Liver (tissue), 9 donors: ENCODE measurements around the gene ITGBL1. TPM values are rescaled to one million over a fixed set of nuclear protein-coding genes. Genes with fewer than 3 reads are reported as not detected.

Source experiments
- DNase-seq: peaks from one replicate; pipeline ENCODE4 v3.0.0-alpha.2; 2017; ENCODE audit warnings: low spot score
- H3K27ac ChIP-seq, 2 donors: one replicate each; pipeline ENCODE4 v1.7.0; 2013; ENCODE audit warnings: inconsistent platforms in 2 of 2, low read length in 2 of 2, control low read depth in 1 of 2, low read depth in 1 of 2, mild to moderate bottlenecking in 1 of 2
- H3K27me3 ChIP-seq, 4 donors: one replicate each; pipeline versions ENCODE4 v1.6.1 to v1.7.0; 2013; ENCODE audit warnings: low read length in 3 of 4, inconsistent platforms in 1 of 4, mild to moderate bottlenecking in 1 of 4, moderate library complexity in 1 of 4; ENCODE audit not compliant: control insufficient read depth in 4 of 4, insufficient read depth in 4 of 4
- H3K36me3 ChIP-seq, 4 donors: one replicate each; pipeline versions ENCODE4 v1.6.1 to v1.7.0; 2013; ENCODE audit warnings: low read length in 3 of 4, mild to moderate bottlenecking in 3 of 4, low read depth in 1 of 4, moderate library complexity in 1 of 4; ENCODE audit not compliant: control insufficient read depth in 4 of 4, insufficient read depth in 3 of 4
- H3K4me1 ChIP-seq, 4 donors: one replicate each; pipeline versions ENCODE4 v1.6.1 to v1.7.0; 2013; ENCODE audit warnings: low read length in 3 of 4, mild to moderate bottlenecking in 3 of 4, moderate library complexity in 1 of 4; ENCODE audit not compliant: control insufficient read depth in 4 of 4, insufficient read depth in 4 of 4
- H3K4me3 ChIP-seq, 3 donors: one replicate each; pipeline versions ENCODE4 v1.6.1 to v1.7.0; 2013; ENCODE audit warnings: low read length in 3 of 3, control low read depth in 1 of 3, low read depth in 1 of 3, mild to moderate bottlenecking in 1 of 3
- H3K9ac ChIP-seq, 2 donors: one replicate each; pipeline ENCODE4 v1.7.0; 2013; ENCODE audit warnings: low read length in 2 of 2, mild to moderate bottlenecking in 2 of 2, moderate library complexity in 2 of 2, control low read depth in 1 of 2, low read depth in 1 of 2
- H3K9me3 ChIP-seq, 4 donors: one replicate each; pipeline versions ENCODE4 v1.6.1 to v1.7.0; 2013; ENCODE audit warnings: low read length in 3 of 4; ENCODE audit not compliant: control insufficient read depth in 4 of 4
- FOXA1 ChIP-seq: IDR thresholded peaks from 2 replicates; pipeline ENCODE4 v1.6.1; 2016; ENCODE audit warnings: antibody characterized with exemption
- FOXA2 ChIP-seq: IDR thresholded peaks from 2 replicates; pipeline ENCODE4 v1.6.1; 2016; ENCODE audit warnings: antibody characterized with exemption
- HNF4A ChIP-seq, 2 donors: conservative IDR thresholded peaks; 2 replicates each; pipeline ENCODE4 v1.6.1; 2016; ENCODE audit warnings: antibody characterized with exemption in 2 of 2, mild to moderate bottlenecking in 2 of 2
- NR2F2 ChIP-seq: IDR thresholded peaks from 2 replicates; pipeline ENCODE4 v1.6.1; 2016; ENCODE audit warnings: antibody characterized with exemption
- RAD21 ChIP-seq, 2 donors: IDR thresholded peaks; 2 replicates each; pipeline ENCODE4 v1.6.1; 2016; ENCODE audit warnings: antibody characterized with exemption in 2 of 2, mild to moderate bottlenecking in 2 of 2
- RXRA ChIP-seq, 2 donors: IDR thresholded peaks; 2 replicates each; pipeline ENCODE4 v1.6.1; 2017 to 2018; ENCODE audit warnings: antibody characterized with exemption in 2 of 2, mild to moderate bottlenecking in 1 of 2
- SP1 ChIP-seq: IDR thresholded peaks from 2 replicates; pipeline ENCODE4 v1.6.1; 2018; ENCODE audit warnings: antibody characterized with exemption, mild to moderate bottlenecking
- TAF1 ChIP-seq: conservative IDR thresholded peaks from 2 replicates; pipeline ENCODE4 v1.6.1; 2016; ENCODE audit warnings: antibody characterized with exemption, mild to moderate bottlenecking
- YY1 ChIP-seq: IDR thresholded peaks from 2 replicates; pipeline ENCODE4 v1.6.1; 2016; ENCODE audit warnings: antibody characterized with exemption, mild to moderate bottlenecking
- WGBS: extraction: QIAGEN DNeasy Blood & Tissue Kit; methylation state at CpG from one replicate; pipeline ENCODE4 v1.1.7; 2013; 5-methylcytosine and 5-hydroxymethylcytosine counted together
- polyA plus RNA-seq, 2 donors: library from polyadenylated mRNA; stranded (reverse) in 1 of 2; unstranded in 1 of 2; fragments of 200-250 nt in 1 of 2; fragments of >200 nt in 1 of 2; fragmentation: Nextera tagmentation in 1 of 2; extraction: Ambion mirVana in 1 of 2; gene quantifications; one replicate each; pipeline versions ENCODE4 v1.2.1 to v1.2.3, GENCODE V29; 2013 to 2015
- total RNA-seq, 2 donors: library from RNA; depleted of rRNA; stranded (reverse); fragments of >200 nt; gene quantifications; one replicate each; pipeline ENCODE4 v1.2.3, GENCODE V29; 2014
- TF ChIP-seq, protein P1 (sequence below): IDR thresholded peaks from 2 replicates; pipeline ENCODE4 v1.6.1; 2016; ENCODE audit warnings: antibody characterized with exemption
- TF ChIP-seq, protein P2 (sequence below): fragments of 150-350 bp; IDR thresholded peaks from 2 replicates; pipeline ENCODE4 v1.5.1; 2017; ENCODE audit warnings: improper control_type of control experiment, low read depth, low read length; ENCODE audit not compliant: missing input control
- TF ChIP-seq, protein P3 (sequence below): IDR thresholded peaks from 2 replicates; pipeline ENCODE4 v1.6.1; 2016; ENCODE audit warnings: antibody characterized with exemption, mild to moderate bottlenecking
- TF ChIP-seq, protein P4 (sequence below): IDR thresholded peaks from 2 replicates; pipeline ENCODE4 v1.6.1; 2016; ENCODE audit warnings: antibody characterized with exemption
- TF ChIP-seq, protein P5 (sequence below): IDR thresholded peaks from 2 replicates; pipeline ENCODE4 v1.6.1; 2016; ENCODE audit warnings: antibody characterized with exemption
- donor health status: healthy.
- donor health status: healthy.
- donor health status: healthy.
- donor health status: healthy.
- donor health status: healthy.

The ITGBL1 gene
- total and polyA plus RNA-seq, 4 donors, result 0.28 to 2.2 (median 1.2) TPM

DNA sequence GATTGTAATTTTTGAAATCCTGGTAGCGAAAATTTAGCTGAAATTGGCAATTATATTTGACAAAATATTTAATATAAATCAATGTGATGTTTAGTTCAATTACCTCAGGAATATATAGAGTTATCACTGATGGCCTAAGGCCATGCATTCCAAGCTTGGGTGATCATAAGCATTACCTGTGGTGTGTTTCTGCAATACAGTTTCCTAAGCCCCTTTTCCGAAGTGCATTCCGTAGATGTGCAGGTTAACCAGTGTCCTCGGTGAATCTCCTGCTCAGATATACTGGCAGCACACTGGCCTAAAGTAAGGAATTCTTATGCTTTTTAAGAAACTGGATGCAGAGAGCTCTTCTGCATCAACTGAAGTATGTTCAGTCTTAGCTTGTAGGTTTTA lies 35.0 kb downstream of the ITGBL1 start:
- WGBS, result 83% methylated on average over 4 of the region's 4 CpGs

DNA sequence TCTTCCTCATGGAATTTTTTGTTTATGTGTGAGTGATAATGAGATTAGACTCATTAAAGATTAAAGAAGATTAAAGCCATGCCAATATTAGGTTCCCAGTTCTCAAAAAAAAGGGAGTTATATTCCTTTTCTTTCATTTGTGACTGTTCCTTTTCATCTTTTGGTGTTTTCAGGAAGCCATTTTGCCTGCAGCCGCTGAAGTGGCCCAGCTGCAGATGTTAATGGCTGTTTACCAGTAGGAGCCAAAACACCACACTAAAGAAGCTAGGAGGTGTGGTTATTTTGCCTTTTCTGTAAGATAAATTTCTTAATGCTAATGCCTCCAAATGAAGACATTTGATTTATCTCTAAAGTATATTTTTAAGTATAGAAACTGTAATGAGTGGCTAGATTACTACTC lies 36.3 kb downstream of the ITGBL1 start:
- H3K27me3 ChIP-seq, result peaks cover 0 to 6% (median 0%) of the 10 kb centered on the region in 4 donors
- H3K4me3 ChIP-seq, result no peak overlapping the region
- H3K9ac ChIP-seq, result no peak overlapping the region
- TF ChIP-seq SP1, result no peak
- TF ChIP-seq, protein P1, sequence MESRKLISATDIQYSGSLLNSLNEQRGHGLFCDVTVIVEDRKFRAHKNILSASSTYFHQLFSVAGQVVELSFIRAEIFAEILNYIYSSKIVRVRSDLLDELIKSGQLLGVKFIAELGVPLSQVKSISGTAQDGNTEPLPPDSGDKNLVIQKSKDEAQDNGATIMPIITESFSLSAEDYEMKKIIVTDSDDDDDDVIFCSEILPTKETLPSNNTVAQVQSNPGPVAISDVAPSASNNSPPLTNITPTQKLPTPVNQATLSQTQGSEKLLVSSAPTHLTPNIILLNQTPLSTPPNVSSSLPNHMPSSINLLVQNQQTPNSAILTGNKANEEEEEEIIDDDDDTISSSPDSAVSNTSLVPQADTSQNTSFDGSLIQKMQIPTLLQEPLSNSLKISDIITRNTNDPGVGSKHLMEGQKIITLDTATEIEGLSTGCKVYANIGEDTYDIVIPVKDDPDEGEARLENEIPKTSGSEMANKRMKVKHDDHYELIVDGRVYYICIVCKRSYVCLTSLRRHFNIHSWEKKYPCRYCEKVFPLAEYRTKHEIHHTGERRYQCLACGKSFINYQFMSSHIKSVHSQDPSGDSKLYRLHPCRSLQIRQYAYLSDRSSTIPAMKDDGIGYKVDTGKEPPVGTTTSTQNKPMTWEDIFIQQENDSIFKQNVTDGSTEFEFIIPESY, result no peak
- TF ChIP-seq, protein P2, sequence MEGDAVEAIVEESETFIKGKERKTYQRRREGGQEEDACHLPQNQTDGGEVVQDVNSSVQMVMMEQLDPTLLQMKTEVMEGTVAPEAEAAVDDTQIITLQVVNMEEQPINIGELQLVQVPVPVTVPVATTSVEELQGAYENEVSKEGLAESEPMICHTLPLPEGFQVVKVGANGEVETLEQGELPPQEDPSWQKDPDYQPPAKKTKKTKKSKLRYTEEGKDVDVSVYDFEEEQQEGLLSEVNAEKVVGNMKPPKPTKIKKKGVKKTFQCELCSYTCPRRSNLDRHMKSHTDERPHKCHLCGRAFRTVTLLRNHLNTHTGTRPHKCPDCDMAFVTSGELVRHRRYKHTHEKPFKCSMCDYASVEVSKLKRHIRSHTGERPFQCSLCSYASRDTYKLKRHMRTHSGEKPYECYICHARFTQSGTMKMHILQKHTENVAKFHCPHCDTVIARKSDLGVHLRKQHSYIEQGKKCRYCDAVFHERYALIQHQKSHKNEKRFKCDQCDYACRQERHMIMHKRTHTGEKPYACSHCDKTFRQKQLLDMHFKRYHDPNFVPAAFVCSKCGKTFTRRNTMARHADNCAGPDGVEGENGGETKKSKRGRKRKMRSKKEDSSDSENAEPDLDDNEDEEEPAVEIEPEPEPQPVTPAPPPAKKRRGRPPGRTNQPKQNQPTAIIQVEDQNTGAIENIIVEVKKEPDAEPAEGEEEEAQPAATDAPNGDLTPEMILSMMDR, result no peak
- TF ChIP-seq RAD21 (IDR thresholded peaks at IDR 0.05), result no peak
- TF ChIP-seq, protein P3, sequence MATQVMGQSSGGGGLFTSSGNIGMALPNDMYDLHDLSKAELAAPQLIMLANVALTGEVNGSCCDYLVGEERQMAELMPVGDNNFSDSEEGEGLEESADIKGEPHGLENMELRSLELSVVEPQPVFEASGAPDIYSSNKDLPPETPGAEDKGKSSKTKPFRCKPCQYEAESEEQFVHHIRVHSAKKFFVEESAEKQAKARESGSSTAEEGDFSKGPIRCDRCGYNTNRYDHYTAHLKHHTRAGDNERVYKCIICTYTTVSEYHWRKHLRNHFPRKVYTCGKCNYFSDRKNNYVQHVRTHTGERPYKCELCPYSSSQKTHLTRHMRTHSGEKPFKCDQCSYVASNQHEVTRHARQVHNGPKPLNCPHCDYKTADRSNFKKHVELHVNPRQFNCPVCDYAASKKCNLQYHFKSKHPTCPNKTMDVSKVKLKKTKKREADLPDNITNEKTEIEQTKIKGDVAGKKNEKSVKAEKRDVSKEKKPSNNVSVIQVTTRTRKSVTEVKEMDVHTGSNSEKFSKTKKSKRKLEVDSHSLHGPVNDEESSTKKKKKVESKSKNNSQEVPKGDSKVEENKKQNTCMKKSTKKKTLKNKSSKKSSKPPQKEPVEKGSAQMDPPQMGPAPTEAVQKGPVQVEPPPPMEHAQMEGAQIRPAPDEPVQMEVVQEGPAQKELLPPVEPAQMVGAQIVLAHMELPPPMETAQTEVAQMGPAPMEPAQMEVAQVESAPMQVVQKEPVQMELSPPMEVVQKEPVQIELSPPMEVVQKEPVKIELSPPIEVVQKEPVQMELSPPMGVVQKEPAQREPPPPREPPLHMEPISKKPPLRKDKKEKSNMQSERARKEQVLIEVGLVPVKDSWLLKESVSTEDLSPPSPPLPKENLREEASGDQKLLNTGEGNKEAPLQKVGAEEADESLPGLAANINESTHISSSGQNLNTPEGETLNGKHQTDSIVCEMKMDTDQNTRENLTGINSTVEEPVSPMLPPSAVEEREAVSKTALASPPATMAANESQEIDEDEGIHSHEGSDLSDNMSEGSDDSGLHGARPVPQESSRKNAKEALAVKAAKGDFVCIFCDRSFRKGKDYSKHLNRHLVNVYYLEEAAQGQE, result no peak
- WGBS, result 84% methylated on average over 1 of the region's 1 CpG
- DNase-seq, result no peak
- H3K4me1 ChIP-seq, result no peaks in the 10 kb centered on the region
- no peak overlapping the region for H3K27ac ChIP-seq
- no peaks in the 10 kb centered on the region for H3K9me3 ChIP-seq
- H3K36me3 ChIP-seq, result no peaks in the 10 kb centered on the region

More for the DNA sequence above, 35.0 kb downstream of the ITGBL1 start:
- no peak overlapping the region for H3K4me3 ChIP-seq
- H3K27me3 ChIP-seq, result peaks cover 0 to 3% (median 0%) of the 10 kb centered on the region in 4 donors
- no peak overlapping the region for H3K9ac ChIP-seq
- no peak overlapping the region for H3K27ac ChIP-seq
- DNase-seq, result no peak
- H3K36me3 ChIP-seq, result no peaks in the 10 kb centered on the region
- no peaks in the 10 kb centered on the region for H3K9me3 ChIP-seq
- no peaks in the 10 kb centered on the region for H3K4me1 ChIP-seq
- TF ChIP-seq FOXA2, result no peak
- TF ChIP-seq, protein P4, sequence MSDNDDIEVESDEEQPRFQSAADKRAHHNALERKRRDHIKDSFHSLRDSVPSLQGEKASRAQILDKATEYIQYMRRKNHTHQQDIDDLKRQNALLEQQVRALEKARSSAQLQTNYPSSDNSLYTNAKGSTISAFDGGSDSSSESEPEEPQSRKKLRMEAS, result no peak

DNA sequence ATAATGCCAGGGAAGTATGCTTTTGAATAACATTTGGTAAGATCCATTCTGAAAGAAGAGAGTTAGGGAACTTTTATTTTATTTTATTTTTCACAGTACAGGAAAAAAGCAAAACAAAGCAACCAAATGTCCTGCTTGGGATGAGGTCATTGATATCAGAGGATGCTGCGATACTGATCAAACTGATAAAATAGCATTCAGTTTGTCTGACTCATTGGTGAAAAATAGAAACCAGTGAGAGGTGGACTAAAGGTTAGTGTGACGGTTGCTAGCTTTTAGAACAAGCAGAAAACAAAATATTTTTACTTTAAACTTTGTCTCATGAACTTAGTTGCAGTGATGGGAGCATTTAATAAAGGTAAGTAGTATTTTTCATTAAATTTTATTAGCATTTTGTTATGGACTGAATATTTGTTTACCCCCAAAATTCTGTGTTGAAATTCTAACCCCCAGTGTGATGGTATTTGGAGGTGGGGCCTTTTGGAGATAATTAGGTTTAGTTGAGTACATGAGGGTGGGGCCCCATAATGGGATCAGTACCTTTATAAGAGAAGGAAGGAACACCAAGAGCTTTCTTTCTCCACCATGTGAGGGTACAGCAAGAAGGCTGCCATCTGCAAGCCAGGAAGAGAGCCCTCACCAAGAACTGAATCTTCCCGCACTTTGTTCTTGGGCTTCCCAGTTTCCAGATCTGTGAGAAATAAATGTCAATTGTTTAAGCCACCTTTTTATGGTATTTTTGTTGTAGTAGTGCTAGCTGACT lies 37.3 kb downstream of the ITGBL1 start:
- no peaks in the 10 kb centered on the region for H3K9me3 ChIP-seq
- H3K36me3 ChIP-seq, result no peaks in the 10 kb centered on the region
- peaks cover 0 to 6% (median 0%) of the 10 kb centered on the region in 4 donors for H3K27me3 ChIP-seq
- 84% methylated on average over 3 of the region's 3 CpGs for WGBS
- H3K27ac ChIP-seq, result no peak overlapping the region
- H3K4me1 ChIP-seq, result no peaks in the 10 kb centered on the region
- no peak overlapping the region for H3K4me3 ChIP-seq
- no peak for DNase-seq
- no peak overlapping the region for H3K9ac ChIP-seq
- TF ChIP-seq FOXA1 (no peak), YY1 (no peak), NR2F2 (no peak), TAF1 (no peak), HNF4A (conservative IDR thresholded peaks at IDR 0.05) (no peak), RAD21 (IDR thresholded peaks at IDR 0.05) (no peak), RXRA (IDR thresholded peaks at IDR 0.05) (no peak)
- TF ChIP-seq, protein P4, result no peak
- TF ChIP-seq, protein P5, sequence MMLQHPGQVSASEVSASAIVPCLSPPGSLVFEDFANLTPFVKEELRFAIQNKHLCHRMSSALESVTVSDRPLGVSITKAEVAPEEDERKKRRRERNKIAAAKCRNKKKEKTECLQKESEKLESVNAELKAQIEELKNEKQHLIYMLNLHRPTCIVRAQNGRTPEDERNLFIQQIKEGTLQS, result no peak
- TF ChIP-seq, protein P1, result no peak
